HG03060 (cell line): ENCODE measurements around the gene CDIPT.

Experiments used
- ATAC-seq: cut with Tn5 transposase; IDR thresholded peaks from one replicate; pipeline ENCODE4 v1.9.1; 2021; ENCODE audit warnings: low read depth, moderate number of reproducible peaks; ENCODE audit not compliant: unreplicated experiment

CDIPT gene

DNA sequence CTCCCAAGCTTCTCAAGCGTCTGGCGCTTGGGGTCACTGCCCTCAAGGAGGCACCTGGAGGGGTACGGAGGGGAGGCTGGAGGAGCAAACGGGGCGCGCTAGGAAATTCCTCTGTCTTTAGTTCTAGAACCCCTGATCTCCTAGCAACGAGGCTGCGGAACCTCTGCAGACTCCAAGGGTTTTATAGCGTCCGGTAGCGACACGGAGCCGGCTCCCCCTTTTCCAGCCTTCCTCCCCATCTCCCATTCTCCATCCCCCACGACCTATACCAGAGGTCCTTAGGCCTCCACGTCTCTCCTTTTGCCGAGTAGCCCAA lies 601 bp upstream of the CDIPT start:
- no peak for ATAC-seq

DNA sequence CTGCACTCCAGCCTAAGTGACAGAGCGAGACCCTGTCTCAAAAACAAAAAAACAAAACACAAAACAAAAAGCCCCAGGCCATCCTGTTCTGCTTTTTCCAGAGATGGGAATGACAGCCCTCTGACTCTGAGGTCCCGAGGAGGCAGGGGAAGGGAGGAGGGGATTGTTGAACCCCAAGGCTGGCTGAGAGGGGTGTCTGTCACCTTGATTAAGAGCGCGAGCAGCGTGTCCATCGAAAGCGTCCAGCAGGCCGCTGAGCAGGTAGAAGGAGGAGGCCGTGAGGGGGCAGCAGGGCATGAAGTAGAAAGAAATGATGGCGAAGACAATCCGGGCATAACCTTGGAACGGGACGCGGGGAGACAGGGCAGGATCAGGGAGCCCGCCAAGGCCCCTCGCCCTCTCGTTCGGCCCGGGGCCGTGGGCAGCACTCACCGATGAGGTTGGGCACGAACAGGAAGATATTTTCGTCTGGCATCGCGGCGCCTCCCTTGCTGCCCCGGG lies 593 bp downstream of the CDIPT start:
- ATAC-seq, result peak; percentile 7

DNA sequence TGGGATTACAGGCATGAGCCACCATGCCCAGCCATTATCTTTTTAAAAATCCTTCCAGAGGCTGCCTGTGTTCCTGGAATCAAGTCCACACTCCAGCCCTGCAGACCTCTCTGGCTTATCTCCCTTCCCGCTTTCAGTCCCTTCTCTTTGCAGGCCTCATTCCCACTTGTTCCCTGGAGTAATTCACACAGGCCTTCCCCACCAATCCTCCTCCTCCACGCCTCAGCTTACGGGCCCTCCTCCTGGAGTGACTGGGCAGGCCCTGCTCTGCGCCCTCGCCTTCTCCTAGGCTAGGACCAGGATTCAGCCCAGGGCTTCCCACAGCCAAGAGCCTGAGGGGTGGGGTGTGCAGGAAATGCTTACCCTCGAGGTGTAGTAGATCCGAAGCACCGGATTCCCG lies 2.8 kb downstream of the CDIPT start:
- ATAC-seq, result no peak

DNA sequence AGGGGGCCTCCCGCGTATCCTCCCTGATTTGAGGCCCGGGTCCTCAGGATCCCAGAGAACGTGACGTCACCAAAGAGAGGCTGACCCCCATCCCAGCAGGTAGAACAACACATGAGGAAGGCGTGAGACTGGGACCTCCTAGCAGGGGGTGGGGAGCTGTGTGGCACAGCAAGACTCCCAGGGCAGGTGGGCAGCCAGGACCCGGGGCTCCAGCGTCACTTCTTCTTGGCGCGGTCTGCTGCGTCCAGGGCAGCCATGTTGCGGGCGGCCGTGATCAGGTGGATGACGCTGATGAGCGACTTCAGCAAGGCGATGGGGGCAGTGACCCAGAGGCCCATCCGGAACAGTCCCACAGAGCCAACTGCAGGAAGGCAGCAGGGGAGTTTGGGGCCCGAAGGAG lies 4.1 kb downstream of the CDIPT start:
- no peak for ATAC-seq

DNA sequence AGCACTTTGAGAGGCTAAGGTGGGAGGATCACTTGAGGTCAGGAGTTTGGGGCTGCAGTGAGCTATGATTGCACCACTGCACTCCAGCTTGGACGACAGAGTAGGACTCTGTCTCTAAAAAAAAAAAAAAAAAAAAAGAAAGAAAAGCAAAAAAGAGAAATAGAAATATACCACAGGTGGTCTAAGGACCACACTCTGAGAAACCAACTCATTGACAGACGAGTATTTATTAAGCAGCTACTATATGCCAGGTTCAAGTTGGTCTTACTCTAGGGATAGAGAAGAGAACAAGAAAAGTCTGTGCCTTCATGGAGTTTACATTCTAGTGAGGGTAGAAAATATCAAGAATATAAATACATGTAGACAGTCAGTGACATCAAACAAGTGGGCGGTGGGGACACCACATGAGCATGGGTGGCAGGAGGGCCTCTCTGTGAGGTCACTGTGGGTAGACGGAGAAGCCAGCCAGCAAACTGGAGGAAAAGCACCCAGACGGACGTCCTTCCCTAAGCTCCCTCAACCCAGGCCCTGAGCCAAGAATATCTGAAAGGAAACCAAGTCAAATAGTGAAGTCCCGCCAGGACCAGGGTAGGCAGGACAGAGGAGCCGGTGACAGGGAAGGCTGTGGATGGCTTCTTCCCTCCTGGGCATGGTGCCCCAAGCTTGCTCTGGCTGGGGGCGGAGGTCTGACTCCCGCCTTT lies 4.7 kb downstream of the CDIPT start:
- no peak for ATAC-seq

DNA sequence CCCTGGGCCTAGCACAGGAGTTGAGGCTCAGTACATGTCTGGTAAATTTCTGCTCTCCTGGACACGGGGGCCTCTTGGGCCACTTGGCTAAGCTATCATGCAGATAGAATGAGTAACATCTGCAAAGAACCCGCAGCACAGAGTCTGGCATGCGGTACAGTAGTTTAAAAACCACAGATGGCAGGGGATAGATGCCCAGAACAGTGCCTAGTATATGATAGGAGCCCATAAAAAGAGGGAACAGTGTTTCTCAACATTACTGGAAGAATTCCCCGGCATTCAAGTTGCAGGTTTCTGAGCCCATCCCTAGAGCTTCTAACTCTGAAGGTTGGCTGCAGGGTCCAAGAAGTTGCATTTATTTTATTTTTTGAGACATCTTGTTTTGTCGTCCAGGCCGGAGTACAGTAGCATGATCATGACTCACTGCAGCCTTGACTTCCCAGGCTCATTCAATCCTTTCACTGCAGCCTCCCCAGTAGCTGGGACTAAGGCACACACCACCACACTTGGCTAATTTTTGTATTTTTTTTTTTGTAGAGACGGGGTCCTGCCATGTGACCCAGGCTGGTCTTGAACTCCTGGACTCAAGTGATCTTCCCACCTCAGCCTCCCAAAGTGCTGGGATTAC lies 5.8 kb downstream of the CDIPT start:
- ATAC-seq, result no peak

DNA sequence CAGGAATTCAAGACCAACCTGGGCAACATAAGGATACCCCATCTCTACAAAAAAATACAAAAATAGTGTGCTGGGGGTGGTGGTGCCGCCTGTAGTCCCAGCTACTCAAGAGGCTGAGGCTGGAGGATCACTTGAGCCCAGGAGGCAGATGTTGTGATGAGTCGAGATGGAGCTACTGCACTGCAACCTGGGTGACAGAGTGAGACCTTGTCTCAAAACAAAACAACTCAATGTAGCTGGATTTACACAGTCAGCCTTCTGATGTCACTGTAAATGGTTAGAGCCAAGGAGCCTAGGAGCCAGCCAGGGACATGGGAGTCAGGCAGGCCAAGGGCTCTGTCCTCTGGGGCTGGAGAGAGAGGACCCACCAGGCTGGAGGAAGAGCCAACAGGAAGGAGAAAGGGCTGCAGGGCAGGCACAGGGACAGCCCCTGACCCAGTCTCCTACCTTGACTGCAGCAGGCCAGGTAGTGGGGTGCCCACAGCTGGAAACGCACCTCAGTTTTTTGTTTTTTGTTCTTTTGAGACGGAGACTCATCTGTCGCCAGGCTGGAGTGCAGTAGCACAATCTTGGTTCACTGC lies 8.4 kb downstream of the CDIPT start:
- ATAC-seq, result no peak

DNA sequence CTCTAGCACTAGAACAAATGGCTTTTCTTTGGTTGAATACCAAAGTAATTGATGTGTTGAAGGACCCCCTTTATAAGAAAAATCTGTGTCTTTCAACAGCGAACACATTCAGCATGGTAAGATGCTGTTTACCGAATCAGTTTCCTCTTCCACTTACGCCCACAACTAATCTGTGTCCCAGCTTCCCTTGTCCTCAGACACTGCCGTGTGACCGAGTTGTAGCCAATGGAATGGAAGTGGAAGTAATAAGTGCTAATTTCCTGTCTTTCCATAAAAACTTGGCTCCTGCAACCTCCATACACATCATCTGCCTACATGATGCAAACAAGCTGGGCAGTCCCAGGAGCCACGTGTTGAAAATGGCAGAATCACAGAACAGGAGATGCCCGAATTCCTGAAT lies 10.4 kb downstream of the CDIPT start:
- no peak for ATAC-seq

DNA sequence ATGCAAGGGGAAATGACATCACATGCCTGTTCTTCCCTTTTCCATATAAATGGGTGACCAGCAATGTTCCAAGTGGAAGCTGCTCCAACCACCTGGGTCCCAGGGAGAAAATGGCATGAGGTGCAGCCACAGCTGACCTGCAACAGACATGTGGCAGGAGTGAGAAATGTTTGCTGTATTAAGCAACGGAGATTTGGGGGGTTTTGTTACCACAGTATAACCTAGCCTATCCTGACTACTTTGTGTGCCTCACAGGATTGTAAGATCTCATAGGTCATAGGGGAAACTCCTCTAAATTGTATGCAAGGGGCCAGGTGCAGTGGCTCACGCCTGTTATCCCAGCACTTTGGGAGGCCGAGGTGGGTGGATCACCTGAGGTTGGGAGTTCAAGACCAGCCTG lies 12.0 kb downstream of the CDIPT start:
- ATAC-seq, result no peak

DNA sequence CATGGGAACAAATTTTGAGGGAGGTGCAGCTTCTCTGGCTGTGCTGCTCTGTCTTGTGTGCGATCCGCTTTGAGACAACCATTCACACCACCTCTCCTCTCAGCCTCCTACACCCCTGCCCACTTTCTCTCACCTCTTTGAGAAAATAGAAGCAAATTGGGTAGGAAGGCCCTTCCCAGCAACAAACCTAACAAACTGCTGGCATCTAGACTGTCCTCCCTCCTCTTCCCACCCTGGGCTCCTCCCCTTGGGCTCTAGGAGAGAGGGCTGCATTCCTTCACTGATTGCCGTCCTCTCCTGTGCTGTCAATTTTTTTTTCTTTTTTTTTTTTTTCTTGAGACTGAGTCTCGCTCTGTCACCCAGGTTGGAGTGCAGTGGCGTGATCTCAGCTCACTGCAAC lies 13.5 kb downstream of the CDIPT start:
- no peak for ATAC-seq

DNA sequence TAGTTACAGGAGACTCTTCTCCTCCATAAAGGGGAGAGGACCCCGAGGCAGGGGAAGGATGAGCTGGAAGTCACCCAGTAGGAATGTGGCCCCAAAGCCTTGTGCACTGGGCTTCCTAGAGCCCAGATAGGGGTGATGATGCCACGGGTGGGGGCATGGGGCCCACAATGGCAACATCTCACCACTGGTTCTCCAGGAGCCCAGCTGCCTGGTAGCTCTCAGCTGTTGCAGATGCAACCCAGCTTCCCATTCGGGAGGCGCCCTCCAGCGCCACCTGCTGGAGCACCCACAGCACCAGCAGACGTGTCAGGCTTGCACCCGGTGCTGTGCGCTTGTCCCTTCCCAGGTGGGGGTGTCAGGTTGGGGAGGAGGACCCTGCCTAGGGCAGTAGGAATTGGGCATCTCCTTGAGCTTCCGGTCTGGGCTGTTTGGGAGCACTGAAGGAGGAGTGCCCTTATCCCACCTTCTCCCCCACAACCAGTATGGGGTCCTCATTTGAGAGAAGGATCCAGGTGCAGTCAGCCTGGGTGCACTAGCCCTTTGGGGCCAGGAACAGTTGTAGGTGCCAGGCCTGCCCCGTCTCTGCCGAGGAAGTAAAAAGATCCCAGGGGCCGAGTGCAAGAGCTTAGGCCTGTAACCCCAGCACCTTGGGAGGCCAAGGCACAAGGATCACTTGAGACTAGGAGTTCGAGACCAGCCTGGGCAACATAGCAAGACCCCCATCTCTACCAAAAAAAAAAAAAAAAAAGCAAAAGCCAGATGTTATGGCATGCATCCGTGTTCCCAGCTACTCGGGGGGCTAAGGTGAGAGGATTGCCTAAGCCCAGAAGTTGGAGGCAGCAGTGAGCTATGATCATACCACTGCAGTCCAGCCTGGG lies 14.4 kb downstream of the CDIPT start:
- no peak for ATAC-seq

DNA sequence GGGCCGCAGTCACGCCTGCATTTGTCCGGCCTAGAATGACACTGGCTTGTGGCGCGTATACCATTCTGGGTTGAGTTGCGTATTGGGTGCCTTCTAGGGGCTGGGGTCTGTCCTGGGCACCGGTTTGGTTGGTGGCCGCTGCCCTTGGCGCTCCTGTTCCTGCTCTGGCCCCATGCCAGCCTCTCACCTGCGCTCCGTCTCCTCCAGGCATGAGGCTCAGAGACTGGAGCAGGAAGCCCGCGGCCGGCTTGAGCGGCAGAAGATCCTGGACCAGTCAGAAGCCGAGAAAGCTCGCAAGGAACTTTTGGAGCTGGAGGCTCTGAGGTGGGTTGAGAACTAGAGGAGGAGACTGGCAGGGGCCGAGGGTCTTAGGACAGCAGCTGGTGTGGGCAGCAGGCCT lies 17.4 kb downstream of the CDIPT start:
- ATAC-seq, result no peak

DNA sequence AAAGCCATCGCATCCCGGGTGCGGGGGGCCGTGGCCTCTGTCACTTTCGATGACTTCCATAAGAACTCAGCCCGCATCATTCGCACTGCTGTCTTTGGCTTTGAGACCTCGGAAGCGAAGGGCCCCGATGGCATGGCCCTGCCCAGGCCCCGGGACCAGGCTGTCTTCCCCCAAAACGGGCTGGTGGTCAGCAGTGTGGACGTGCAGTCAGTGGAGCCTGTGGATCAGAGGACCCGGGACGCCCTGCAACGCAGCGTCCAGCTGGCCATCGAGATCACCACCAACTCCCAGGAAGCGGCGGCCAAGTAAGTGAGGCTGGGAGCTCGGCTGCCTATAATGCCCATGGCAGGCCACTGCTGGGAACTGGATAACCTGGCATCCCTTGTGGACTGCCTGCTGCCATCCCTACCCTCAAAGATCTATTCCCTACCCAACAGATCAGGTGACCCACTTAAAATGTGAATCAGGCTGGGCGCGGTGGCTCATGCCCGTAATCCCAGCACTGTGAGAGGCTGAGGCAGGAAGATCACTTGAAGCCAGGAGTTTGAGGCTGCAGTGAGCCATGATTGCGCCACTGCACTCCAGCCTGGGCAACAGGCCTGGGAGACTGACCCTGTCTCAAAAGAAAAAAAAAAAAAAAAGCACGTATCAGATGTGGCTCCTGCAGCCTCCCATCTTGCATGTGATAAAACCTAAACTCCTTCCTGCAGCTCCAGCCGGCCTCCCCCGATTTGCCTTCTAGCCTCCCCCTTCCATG lies 18.3 kb downstream of the CDIPT start:
- no peak for ATAC-seq

DNA sequence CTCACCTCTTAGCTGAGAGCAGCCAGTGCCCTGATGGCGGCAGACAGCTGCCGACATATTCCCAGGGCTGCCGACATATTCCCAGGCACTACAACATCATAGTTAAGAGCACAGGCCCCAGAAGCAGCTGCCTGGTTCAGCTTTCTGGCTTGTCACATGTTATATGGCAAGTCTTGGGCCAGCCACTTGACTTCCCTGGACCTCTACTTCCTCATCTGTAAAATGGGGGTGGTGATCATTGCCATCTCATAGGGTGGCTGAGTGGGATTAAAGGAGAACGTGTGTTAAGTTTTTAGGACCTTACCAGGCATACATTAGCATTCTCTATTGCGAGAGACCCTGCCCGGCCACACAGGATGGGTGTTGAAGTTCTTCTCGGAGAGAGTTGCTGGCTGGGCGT lies 19.1 kb downstream of the CDIPT start:
- no peak for ATAC-seq

DNA sequence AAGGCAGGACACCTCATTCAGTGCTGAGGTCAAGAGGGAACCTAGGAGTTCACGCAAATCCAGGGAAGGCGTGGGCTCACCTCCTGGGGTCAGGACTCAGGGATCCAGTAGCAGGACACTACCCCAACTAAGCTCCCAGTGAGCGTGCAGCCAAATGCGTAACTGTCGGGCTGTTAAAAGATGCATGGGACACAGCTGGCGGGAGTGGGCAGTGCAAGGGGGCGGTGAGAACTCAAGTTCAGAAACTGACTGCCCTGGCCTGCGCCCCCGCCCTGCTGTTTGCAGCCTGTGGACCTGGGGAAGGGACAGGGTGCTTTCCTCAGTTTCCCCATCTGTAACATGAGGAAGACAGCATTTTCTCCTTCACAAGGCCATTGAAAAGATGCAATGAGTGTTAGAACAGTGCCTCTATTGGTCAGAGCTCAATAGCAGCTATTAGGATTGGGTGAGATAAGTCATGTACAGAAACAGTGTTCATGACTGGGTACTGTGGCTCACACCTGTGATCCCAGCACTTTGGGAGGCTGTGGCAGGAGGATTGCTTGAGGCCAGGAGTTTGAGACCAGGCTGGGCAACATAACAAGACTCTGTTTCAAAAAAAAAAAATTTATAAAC lies 20.2 kb downstream of the CDIPT start:
- ATAC-seq, result no peak

DNA sequence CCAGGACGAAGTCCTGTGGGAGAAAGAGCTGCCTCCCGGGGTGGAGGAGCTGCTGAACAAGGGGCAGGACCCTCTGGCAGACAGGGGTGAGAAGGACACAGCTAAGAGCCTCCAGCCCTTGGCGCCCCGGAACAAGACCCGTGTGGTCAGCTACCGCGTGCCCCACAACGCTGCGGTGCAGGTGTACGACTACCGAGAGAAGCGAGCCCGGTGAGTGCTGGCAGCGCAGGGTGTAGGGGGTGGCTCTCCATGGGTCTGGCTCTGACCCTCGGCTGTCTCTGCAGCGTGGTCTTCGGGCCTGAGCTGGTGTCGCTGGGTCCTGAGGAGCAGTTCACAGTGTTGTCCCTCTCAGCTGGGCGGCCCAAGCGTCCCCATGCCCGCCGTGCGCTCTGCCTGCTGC lies 21.4 kb downstream of the CDIPT start:
- ATAC-seq, result no peak

DNA sequence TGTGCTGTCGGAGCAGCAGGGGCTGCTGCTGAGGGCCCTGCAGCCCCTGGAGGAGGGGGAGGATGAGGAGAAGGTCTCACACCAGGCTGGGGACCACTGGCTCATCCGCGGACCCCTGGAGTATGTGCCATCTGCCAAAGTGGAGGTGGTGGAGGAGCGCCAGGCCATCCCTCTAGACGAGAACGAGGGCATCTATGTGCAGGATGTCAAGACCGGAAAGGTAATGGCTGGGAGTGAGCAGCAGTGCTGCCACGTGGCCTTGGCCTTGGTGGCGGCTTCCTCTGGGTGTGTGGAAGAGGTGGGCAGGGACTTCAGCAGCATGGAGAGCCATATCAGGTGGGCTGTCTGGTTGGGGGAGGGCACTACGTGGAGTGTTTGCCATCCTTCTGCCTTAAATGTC lies 22.8 kb downstream of the CDIPT start:
- no peak for ATAC-seq

DNA sequence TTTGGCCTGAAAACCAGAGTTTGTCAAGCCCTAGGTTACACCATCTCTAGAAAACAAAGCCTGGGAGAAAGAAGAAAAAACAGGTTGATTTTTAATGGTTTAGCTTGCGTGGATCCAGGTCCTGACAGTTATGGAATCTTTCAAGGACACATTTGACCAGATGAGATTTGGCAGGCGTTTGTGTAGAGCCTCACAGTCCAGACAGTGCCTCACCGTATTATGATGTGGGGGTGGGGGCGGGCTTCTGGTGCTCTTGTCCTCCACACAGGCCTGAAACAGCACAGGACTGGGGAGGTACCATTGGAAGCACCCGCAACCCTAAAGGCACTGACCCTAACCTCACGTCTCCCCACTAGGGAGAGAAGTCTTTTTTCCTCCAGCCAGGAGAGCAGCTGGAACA lies 23.2 kb downstream of the CDIPT start:
- ATAC-seq, result no peak

DNA sequence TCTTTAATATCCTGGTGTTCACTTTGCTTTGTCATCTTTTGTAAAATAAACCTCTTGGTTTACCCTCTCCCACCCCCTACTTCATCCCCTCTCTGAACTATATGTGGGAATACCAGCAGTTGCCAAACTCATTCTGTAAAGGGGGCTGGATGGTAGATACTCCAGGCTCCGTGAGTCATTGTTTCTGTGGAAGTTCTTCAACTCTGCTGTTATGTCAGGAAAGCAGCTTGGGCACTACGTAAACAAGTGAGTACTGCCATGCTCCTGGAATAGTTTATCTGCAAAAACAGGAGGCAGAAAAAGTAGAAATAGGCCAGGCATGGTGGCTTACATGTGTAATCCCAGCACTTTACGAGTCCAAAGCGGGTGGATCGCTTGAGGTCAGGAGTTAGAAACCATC lies 25.2 kb downstream of the CDIPT start:
- ATAC-seq, result no peak

DNA sequence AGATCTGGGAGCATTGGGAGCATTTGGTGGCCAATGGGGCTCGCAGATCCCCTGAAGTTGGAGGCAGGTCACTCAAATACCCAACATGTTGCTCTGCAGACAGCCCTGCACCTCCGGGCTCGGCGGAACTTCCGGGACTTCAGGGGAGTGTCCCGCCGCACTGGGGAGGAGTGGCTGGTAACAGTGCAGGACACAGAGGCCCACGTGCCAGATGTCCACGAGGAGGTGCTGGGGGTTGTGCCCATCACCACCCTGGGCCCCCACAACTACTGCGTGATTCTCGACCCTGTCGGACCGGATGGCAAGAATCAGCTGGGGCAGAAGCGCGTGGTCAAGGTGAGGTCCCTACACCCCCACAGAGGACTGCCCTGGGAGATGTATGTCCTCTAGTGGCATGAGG lies 26.4 kb downstream of the CDIPT start:
- ATAC-seq, result no peak
